GM19099 (cell line): ENCODE measurements around the gene C1QTNF9B.

ENCODE experiments used
- POLR2A ChIP-seq: IDR thresholded peaks from 3 replicates; pipeline ENCODE4 v1.6.1; 2011; ENCODE audit warnings: low read depth; ENCODE audit not compliant: insufficient read length; ENCODE audit errors: extremely low read depth

C1QTNF9B gene

GRCh38 chr13:23903906-23904280, 6.6 kb upstream of the C1QTNF9B start:
- no peak for TF ChIP-seq POLR2A

- TF ChIP-seq POLR2A: no peak
These were observed 5.9 kb upstream of the C1QTNF9B start for GRCh38 chr13:23902975-23903905.

DNA sequence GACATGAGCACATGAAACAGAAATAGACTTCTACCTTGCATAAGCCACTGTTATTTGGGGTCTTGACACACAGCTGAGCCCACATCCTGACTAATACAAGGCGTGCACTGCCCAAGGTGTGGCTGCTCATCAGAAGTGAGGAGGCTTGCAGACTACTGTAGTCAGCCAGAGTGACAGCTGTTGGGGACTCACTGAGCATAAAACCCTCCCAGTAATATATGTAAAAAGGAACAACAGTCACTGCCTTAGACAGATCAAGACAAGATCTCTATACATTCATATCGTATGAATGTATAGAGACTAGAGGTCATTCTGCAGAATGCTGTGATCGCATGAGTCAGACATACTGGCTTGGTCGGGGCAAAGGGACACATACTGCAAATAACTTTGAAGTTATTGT, 4.1 kb upstream of the C1QTNF9B start:
- no peak for TF ChIP-seq POLR2A

DNA sequence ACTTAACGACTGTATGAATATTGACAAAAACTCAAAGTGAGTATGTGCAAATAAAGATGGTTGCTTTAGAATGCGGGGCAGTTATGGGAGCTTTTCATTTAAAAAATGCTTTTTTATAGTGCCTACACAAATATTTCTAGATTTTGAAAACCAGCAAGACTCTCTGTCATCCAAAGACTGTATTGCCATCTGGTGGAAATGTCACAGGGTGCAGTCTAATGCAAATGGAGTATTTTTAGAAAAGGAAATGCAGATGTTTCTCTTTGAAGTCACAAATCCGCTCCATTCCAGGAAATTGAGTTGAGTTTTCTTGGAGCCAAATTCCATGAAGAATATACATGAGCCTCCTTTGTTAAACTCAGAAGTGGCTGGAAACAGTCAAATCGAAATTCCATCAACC, 2.3 kb upstream of the C1QTNF9B start:
- no peak for TF ChIP-seq POLR2A

GRCh38 chr13:23898101-23898500, 799 bp upstream of the C1QTNF9B start:
- TF ChIP-seq POLR2A: no peak

GRCh38 chr13:23889615-23890607, 7.4 kb downstream of the C1QTNF9B start:
- no peak for TF ChIP-seq POLR2A

GRCh38 chr13:23888658-23889614, 8.4 kb downstream of the C1QTNF9B start, which contains the start of gene MIPEP:
Gene MIPEP (minus strand): TSS chr13:23889400. CDS start chr13:23889320, 80 bp downstream.
- TF ChIP-seq POLR2A: peak; percentile 63

DNA sequence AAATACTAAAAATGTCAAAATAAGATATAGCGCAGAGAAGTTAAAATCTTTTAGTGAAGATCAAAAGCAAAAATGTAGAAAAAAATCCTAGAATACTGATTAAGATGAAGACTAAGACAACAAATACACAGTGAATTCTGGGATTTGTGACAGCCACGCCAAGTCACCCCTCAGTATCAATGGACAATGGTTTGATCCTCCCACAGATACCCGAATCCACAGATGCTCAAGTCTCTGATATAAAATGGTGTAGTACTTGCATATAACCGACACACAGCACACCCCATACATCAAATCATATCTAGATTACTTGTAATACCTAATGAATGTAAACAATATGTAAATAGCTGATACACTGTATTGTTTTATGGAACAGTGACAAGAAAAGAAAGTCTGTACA, 14.0 kb downstream of the C1QTNF9B start:
- no peak for TF ChIP-seq POLR2A

- no peak for TF ChIP-seq POLR2A
These were observed 20.0 kb downstream of the C1QTNF9B start for GRCh38 chr13:23877286-23877685.

- TF ChIP-seq POLR2A: no peak
These were observed 21.0 kb downstream of the C1QTNF9B start for GRCh38 chr13:23876265-23876664.

DNA sequence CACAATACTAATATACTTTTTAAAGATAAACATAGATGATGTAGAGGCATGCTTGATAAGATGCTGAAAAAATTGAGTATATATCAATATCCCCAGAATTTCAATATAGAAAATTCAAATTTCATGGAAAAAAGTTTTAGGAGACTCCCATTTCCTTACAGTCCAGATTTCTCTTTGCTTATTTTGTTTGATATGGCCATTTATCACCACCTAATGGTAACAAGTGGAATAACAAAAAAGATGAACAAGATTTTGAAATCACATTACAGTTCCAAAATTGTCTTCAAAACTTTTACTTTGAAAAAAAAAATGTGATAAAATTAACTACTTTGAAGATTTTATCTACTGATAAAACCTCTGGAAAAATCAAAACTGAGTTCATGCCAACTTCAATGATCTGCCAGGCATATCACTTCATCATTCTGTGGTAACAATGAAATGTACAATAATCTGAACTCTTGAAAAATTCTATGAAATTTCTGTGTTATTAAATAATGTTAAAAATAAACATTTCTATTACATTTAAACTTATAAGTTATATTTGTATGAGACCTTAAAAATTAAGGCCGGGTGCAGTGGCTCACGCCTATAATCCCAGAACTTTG, 25.6 kb downstream of the C1QTNF9B start:
- TF ChIP-seq POLR2A: no peak

DNA sequence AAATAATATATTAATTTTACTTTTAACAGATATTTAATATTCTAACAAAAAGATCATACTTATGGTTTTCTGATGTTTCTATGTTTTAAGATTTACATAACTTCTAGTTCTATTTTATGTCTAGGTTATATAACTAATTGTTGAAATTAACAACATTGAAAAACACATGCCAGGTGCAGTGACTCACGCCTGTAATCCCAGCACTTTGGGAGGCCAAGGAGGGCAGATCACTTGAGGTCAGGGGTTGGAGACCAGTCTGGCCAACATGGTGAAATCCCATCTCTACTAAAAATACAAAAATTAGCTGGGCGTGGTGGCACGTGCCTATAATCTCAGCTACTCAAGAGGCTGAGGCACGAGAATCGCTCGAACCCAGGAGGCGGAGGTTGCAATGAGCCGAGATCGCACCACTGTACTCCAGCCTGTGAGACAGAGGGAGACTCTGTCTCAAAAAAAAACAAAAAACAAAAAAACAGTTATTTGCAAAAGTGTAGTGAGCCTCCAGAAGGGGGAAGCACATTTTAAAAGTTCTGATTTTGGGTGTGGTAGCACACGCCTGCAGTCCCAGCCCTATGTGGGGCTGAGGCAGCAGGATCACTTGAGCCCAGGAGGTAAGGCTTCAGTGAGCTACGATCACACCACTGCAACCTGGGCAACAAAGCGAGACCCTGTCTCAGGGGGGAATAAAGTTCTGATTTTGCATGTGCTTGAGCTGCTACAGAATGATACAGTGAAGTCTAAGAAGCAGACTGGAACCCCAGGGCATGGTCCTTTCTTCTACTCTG, 26.8 kb downstream of the C1QTNF9B start:
- no peak for TF ChIP-seq POLR2A

- no peak for TF ChIP-seq POLR2A
These were observed 28.8 kb downstream of the C1QTNF9B start for GRCh38 chr13:23868521-23868920.

DNA sequence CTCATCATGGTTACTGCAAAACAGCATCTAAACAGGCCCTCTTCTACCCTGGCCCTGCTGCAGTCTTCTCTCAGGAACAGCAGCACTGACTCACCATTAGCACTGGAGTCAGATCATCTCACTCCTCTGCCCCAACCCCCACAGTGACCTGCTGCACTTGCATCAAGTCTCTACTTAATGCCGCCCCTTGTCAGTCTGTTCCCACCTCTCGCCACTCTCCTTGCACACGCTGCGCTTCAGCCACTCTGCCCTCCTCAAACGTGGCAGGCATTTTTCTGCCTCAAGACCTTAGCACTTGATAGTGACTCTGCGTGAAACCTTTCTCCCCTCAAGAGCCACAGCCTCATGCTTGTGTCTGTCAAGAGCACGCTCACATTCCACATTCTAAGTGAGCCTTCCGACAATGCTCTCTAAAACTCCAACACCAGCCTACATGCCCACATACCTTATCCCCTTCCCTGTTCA, 30.2 kb downstream of the C1QTNF9B start:
- no peak for TF ChIP-seq POLR2A
